ENCODE measurements around the gene RCOR1. TPM values are rescaled to one million over a fixed set of nuclear protein-coding genes. Genes with fewer than 3 reads are reported as not detected.

The RCOR1 gene
- total RNA-seq, 3 donors from 2014 or later (not counting 1 experiment from before 2014, with no cell fraction given), result 20.3 to 36.5 (median 21.8) TPM

GRCh38 chr14:102692334-102692733 lies 99.9 kb downstream of the RCOR1 start:
- H3K4me3 Mint-ChIP-seq, result no peak overlapping the region
- intact Hi-C loops (cut with micrococcal nuclease), result loop anchor here (10.0 kb wide), 2 partner anchors 402 to 492 kb away; partner anchors contain the start of gene EXOC3L4

GRCh38 chr14:102693006-102693755 lies 100.7 kb downstream of the RCOR1 start:
- Histone ChIP-seq H3K4me1 (ENCODE audit: control insufficient read depth, insufficient read depth, low read length) (no peaks in the 10 kb centered on the region), H3K4me3 (ENCODE audit: low read length) (no peak overlapping the region), H3K36me3 (ENCODE audit: control insufficient read depth, insufficient read depth, low read length) (no peaks in the 10 kb centered on the region), H3K27ac (ENCODE audit: low read length) (no peak overlapping the region), H3K9me3 (ENCODE audit: control insufficient read depth, insufficient read depth, low read length) (no peaks in the 10 kb centered on the region), H3K27me3 (ENCODE audit: control insufficient read depth, insufficient read depth, low read length) (no peaks in the 10 kb centered on the region)
- no peak for TF ChIP-seq CTCF (IDR thresholded peaks at IDR 0.05)
- no peaks in the 10 kb centered on the region for H3K27me3 Mint-ChIP-seq (ENCODE audit: low read depth in 2 of 2)
- ATAC-seq (no peak), DNase-seq (no peak)
- peaks cover 21 to 24% of the 10 kb centered on the region in 2 donors for H3K4me1 Mint-ChIP-seq
- no peak overlapping the region for H3K27ac Mint-ChIP-seq
- WGBS (ENCODE audit: insufficient coverage), result 100% methylated on average over 2 of the region's 4 CpGs
- H3K4me3 Mint-ChIP-seq, result no peak overlapping the region
- no peaks in the 10 kb centered on the region for H3K9me3 Mint-ChIP-seq
- intact Hi-C loops (cut with micrococcal nuclease), result loop anchor here (10.0 kb wide), 2 partner anchors 402 to 492 kb away; partner anchors contain the start of gene EXOC3L4
- no peaks in the 10 kb centered on the region for H3K36me3 Mint-ChIP-seq

More at GRCh38 chr14:102692334-102692733, 99.9 kb downstream of the RCOR1 start:
- Mint-ChIP-seq H3K4me1 (peaks cover 28% of the 10 kb centered on the region in 2 donors), H3K27me3 (ENCODE audit: low read depth in 2 of 2) (no peaks in the 10 kb centered on the region), H3K9me3 (no peaks in the 10 kb centered on the region), H3K36me3 (no peaks in the 10 kb centered on the region), H3K27ac (no peak overlapping the region)
- no peak overlapping the region for H3K27ac ChIP-seq (ENCODE audit: low read length)
- H3K9me3 ChIP-seq (ENCODE audit: control insufficient read depth, insufficient read depth, low read length), result no peaks in the 10 kb centered on the region
- TF ChIP-seq CTCF (IDR thresholded peaks at IDR 0.05), result no peak
- H3K4me1 ChIP-seq (ENCODE audit: control insufficient read depth, insufficient read depth, low read length), result no peaks in the 10 kb centered on the region
- 100% methylated on average over 3 of the region's 4 CpGs for WGBS (ENCODE audit: insufficient coverage)
- ATAC-seq, result no peak
- no peak overlapping the region for H3K4me3 ChIP-seq (ENCODE audit: low read length)
- no peaks in the 10 kb centered on the region for H3K36me3 ChIP-seq (ENCODE audit: control insufficient read depth, insufficient read depth, low read length)
- no peak for DNase-seq
- no peaks in the 10 kb centered on the region for H3K27me3 ChIP-seq (ENCODE audit: control insufficient read depth, insufficient read depth, low read length)

- H3K27me3 Mint-ChIP-seq (ENCODE audit: low read depth in 2 of 2), result no peaks in the 10 kb centered on the region
- H3K4me3 ChIP-seq (ENCODE audit: low read length), result no peak overlapping the region
- peak; percentile 71 to 84 (median 81) for ATAC-seq
- no peaks in the 10 kb centered on the region for H3K4me1 ChIP-seq (ENCODE audit: control insufficient read depth, insufficient read depth, low read length)
- no peak overlapping the region for H3K27ac ChIP-seq (ENCODE audit: low read length)
- no peaks in the 10 kb centered on the region for H3K36me3 Mint-ChIP-seq
- TF ChIP-seq CTCF (IDR thresholded peaks at IDR 0.05), result peak; percentile 87
- H3K27ac Mint-ChIP-seq, result no peak overlapping the region
- WGBS (ENCODE audit: insufficient coverage), result 47% methylated on average over 6 of the region's 7 CpGs
- no peaks in the 10 kb centered on the region for H3K9me3 ChIP-seq (ENCODE audit: control insufficient read depth, insufficient read depth, low read length)
- no peak overlapping the region for H3K4me3 Mint-ChIP-seq
- no peaks in the 10 kb centered on the region for H3K9me3 Mint-ChIP-seq
- no peaks in the 10 kb centered on the region for H3K27me3 ChIP-seq (ENCODE audit: control insufficient read depth, insufficient read depth, low read length)
- intact Hi-C loops (cut with micrococcal nuclease), result loop anchor here (1.0 to 10.0 kb wide), 4 partner anchors 224 to 490 kb away; partner anchors contain the start of gene EXOC3L4
- peak; percentile 22 to 83 for DNase-seq
- H3K4me1 Mint-ChIP-seq, result peaks cover 17 to 20% of the 10 kb centered on the region in 2 donors
- no peaks in the 10 kb centered on the region for H3K36me3 ChIP-seq (ENCODE audit: control insufficient read depth, insufficient read depth, low read length)
Measured at GRCh38 chr14:102694530-102695166, 102.2 kb downstream of the RCOR1 start.

Data from natural killer cell (primary cell).